ENCODE results near the gene CS.
"Not testable (repeated sequence)": the region's sequence is repeated elsewhere in the genome, so short reads cannot be mapped to it uniquely, and the experiment has no call there.

CS gene

DNA sequence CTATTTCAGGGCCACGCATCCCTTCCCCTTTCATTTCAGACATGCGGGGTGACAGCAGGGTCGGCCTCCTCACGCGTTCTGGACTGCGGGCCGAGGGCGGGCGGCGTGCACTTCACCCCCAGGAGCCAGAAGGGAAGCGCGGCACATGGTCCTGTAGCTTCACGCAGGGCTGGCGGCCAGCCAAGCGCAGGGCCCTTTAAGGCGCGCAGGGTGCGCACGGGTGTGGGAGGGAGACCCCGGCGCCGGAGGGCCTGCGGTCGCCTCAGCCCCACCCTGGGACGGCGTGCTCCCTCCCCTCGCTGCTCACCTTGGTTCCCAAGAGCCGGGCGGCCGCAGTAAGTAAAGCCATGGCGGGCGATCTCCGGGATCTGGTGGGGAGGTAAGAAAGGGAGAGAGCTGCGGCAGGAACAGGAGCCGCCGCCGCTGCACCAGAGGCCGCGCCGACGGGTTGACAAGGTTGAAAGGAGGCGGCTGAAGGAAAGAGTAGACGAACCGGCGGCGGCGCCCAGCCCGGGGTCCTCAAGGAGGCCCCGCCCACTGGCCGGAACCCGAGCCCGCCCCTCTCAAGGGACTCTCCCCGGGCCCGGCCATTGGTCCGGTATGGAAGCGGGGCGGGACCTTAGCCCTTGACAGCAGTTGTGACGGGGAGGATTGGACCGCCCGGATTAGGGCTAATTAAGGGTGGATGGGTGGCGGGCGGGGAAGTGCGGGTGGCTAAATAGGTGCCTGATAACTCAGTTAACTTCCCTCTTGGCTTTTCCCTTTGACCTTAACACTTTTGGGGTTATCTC, at the start of gene CS:
TSS of gene CS (minus strand) at position 478 of the 791 bp plus-strand sequence. CDS start at position 349, 129 bp downstream.
- DNase-seq, result peak; percentile 99

DNA sequence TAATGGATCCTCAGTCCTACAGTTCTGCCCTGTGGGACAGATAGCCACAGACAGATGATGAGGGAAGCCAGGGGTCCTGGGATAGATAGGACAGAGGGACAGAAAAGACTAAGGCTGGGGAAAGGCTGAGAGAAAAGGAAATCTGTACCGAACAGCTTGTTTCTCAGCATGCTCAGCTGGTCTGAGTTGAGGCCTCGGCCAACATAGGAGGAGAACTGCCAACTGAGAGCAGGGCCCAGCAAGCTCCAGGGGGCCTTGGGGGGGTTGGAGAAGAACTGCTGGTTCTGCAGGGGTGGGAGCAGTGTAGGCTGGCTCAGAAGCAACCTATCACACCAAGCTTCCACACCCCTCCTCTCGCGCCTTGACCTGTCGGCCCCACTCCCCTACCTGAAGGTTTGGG, 48.6 kb upstream of the CS start:
- DNase-seq, result no peak

DNA sequence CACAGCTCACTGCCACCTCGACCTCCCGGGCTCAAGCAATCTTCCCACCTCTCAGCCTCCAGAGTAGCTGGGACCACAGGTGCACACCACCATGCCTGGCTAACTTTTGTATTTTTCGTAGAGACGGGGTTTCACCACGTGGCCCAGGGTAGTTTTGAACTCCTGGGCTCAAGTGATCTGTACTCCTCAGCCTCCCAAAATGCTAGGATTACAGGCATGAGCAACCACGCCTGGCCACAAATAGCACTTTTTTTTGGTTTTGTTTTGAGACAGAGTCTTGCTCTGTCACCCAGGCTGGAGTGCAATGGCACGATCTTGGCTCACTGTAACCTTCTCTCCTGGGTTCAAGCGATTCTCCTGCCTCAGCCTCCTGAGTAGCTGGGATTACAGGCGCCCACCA, 47.1 kb upstream of the CS start:
- not testable (repeated sequence) for DNase-seq

DNA sequence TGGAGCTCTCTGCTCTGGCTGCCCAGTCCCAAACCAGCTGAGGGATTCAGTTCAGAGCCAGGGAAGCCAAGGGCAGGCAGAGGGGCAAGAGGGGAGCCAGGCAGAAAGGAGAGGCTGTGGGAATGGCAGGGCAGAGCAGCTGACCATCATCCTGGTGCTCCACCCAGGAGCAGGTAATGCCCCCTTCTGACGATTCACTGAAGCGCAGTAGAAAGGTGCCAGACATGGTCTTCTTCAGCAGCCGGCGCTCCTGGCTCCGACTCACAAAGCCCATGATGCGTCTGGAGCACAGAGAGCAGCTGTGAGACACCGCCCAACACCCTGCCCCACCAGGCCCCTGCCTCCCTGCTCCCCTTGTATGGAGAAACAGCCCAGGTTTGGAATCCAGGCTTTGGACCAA, 46.5 kb upstream of the CS start:
- DNase-seq, result peak; percentile 30

DNA sequence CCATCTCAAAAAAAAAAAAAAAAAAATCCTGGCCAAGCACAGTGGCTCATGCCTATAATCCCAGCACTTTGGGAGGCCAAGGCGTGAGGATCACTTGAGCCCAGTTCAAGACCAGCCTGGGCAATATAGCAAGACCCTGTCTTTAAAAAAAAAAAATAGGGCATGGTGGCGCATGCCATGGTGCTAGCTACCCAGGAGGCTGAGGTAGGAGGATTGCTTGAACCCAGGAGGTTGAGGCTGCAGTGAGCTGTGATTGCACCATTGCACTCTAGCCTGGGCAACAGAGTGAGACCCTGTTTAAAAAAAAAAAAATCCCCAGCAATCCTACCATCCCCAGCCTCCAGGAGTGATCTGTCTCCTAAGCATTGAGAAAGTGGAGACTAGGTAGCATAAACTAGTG, 42.2 kb upstream of the CS start:
- not testable (repeated sequence) for DNase-seq

DNA sequence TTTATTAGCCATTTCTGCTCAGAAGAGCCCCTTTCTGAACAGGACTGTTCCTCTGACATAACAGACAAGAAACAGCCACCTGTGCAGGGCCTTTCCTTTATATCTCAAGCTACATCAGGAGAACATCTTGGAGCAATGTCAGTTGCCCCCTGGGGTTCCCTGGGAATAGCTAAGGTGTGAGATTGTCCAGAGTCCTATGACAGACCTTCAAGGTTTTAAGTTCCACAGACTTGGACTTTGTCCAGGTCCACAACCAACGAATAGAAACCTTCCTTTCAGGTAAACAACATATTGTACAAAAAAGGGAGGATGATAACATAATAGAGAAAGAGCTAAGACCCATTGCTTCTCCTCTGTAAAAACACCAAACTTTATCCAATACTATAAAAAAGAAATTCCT, 41.5 kb upstream of the CS start:
- no peak for DNase-seq

DNA sequence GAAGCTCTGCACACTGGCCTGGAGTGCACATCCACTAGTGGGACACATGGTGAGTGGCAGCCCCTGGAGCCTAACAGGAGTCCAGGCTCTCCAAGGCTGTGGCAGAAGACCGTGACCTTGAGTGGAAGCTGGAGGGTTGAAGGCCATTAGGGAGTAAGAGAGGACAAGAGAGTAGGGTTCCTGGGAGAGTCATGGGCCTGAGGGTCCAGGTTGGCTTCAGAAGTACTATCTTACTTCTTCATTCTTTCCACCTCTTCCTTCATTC, 39.0 kb upstream of the CS start:
- no peak for DNase-seq

DNA sequence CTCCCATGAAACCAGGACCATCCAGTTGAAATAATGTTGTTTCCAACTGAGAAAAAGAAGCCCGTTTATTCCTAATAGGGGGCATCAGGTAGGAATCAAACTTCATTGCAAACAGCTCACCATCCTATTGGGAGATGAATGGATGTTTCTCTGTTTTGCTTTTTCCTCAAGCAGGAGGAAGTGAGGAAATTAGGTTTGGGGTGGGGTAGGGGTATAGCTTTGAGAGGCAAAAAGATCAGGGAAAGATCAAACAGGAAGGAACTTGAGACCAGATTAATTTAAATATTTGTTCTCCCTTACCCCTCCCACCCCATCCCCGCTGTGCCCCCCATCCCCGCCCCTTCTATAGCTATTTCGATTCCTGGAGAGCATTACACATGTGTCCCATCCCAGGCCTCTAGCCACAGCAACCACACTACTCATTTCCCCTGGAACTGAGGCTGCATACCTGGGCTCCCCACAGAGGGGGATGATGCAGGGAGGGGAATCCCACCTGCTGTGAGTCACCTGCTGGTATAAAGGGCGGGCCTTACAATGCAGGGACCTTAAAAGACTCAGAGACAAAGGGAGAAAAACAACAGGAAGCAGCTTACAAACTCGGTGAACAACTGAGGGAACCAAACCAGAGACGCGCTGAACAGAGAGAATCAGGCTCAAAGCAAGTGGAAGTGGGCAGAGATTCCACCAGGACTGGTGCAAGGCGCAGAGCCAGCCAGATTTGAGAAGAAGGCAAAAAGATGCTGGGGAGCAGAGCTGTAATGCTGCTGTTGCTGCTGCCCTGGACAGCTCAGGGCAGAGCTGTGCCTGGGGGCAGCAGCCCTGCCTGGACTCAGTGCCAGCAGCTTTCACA, 38.4 kb upstream of the CS start, which contains the start of gene IL23A:
TSS of gene IL23A (plus strand) at position 577 of the 850 bp plus-strand sequence. CDS start at position 738, 161 bp downstream.
- DNase-seq, result peak; percentile 66

DNA sequence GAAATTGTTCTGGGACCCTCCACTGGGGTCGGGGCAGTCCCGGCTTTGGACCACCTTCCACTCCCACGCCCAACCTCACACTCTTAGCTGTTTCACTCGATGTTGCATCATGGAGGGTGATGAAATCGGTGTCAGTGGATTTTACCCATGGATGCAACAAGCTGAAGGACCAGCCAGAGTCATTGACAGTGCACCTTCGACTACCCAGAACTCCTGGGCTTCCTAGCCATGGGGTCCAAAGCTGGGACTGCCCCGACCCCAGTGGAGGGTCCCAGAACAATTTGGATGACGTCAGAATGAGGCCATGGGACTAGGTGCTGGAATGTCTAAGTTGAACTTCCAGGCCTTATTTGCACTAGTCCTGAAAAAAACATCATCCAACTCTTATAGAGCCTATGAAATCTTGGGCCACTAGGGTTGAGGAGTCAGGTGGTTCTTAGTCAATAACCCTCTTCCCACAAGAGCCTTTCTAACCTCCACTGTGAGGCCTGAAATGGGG, 37.7 kb upstream of the CS start:
- DNase-seq, result no peak

DNA sequence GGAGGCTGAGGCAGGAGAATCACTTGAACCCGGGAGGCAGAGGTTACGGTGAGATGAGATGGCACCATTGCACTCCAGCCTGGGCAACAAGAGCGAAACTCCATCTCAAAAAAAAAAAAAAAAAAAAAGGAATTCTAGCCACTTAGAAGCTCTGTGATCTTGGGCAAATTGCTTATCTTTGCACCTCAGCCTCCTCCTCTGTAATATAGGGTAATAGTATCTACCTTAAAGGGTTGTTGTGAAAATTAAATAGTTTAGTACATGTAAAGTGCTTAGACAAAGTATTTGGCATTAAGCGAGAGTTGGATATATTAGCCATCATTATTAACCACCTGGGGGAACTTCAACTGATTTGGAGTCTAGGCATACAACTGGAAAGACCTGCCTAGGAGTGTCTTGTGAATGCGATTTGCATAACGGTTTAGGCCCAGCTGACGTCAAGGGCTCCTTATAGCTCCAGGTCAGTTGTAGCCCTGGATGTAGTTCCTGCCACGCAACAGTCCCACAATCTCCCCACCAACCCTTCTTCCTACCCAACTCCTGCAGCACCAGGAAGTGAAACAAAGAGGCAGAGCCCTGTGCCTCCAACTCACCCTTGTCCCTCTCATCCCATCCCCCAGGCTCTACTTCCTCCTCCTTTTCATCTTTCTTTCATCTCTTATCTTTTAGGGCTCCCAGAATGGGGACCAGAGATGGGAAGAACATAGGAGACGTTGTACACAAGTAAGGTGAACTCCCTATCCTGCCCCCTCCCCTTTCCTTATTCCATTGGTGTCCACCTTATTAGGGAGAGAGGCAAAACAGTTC, 36.4 kb upstream of the CS start:
- no peak for DNase-seq

DNA sequence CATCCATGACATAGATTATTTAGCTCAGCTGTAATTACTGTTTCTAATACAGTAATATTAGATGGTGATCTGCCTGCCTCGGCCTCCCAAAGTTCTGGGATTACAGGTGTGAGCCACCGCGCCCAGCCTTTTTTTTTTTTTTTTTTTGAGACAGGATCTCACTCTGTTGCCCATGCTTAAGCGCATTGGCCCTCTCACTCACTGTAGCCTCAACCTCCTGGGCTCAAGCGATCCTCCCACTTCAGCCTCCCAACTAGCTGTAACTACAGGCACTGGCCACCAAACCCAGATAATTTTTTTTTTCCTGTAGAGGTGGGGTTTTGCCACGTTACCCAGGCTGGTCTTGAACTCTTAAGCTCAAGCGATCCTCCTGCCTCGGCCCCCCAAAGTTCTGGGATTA, 35.4 kb upstream of the CS start:
- DNase-seq, result not testable (repeated sequence)

DNA sequence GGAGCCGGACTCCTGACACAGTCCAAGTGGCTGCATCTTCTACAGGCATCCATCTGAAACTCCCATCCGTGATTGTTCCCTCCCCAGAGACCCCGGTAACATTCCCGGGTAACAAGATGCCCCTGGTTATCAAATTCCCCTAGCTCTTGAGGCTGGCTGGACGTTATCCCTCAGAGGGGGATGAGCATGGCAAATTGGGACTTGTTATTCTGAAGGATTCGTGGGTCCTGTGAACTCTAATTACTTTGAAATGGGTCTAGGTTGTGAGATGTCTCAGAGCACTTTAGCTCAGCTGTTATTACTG, 34.3 kb upstream of the CS start:
- peak; percentile 57 for DNase-seq

DNA sequence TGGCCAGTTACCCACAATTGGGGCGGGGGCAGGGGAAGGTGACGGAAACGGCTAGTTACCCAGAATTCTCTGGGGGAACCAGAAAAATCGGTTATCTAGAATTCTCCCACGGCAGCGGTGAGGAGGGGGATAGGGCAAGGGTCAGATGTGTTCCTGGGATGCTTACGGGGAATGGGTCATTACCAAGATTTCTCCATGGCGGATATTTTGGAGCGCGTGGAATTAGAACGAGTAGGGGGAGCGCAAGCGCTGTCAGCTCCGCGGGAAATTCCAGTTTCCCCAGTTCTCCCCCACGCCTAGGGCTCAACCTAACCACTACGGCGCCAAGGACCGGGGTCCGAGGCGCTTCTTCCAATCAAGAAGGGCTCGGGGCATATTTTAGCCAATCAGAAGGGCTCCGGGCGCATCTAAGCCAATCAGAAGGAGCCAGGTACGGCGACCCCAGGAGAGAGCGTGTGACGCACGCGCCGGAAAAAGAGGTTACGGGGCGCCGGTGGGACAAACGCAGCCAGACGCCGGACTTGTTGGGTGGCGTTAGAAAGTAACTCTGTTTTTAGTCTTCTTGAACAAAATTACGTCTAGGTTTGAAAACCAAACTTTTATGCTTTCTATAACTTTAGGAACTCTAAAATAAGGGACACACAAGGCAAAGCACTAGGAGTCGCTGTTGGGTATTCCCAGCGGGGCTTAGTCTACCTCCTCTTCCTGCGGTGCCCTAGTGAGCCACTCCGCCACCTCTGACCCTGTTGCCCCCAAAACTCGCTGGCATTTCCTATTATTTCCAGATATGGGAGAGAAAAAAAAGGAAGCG, 33.8 kb upstream of the CS start, which contains the start of gene PAN2:
TSS of gene PAN2 (minus strand) at position 322 of the 811 bp plus-strand sequence. CDS start 906 bp downstream, outside the sequence.
- DNase-seq, result peak; percentile 99

DNA sequence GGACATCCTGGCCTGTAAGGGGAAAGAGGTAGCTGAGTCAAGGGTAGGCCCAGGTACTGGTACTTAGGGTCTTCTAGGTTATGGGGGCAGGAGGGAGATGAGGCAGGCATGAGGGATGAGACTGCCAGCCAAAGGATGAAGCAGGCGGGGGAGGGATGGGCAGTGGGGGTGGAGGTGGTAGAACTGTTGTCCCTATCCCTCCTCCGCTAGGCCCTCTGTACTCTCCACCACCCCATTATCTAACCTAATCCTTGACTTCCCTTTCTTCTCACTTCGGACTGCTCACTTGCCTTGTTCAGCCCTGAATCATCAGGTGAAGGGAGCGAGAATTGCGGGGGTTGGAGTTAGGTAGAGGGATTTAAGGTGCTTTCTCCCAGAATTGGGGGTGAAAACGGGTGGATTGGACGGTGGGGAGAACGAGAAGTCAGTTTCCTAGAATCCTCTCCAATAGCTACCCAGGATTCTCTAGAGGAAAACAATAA, 33.1 kb upstream of the CS start:
- no peak for DNase-seq

DNA sequence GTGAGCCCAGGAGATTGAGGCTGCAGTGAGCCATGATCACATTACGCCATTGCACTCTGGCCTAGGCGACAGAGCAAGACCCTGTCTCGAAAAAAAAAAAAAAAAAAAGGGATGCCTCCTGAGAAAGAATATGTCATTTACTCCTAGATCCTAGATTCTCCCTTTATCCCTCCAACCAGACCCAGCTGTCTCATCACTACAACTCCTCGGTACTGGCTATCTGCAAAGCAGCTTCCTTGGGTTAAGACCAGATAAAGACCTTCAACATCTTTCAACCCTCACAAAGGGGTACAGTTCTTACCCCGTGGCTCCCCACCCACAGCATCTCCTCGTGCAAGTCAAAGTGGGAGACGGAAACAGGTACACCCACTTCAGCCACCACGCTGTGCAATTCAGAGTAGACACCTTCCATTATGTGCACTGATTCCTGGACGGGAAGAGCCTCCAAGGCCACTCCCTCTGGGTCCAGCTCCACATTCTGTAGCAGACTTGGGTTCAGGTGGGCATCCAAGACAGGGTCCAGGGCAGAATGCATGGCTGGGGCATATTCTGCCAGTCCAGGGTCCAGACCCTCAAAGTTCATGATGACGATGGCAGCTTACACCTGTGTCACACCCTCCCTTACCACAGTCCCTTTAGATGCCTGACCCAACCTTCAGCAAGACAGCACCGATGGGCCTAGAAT, 32.5 kb upstream of the CS start:
- DNase-seq, result no peak

DNA sequence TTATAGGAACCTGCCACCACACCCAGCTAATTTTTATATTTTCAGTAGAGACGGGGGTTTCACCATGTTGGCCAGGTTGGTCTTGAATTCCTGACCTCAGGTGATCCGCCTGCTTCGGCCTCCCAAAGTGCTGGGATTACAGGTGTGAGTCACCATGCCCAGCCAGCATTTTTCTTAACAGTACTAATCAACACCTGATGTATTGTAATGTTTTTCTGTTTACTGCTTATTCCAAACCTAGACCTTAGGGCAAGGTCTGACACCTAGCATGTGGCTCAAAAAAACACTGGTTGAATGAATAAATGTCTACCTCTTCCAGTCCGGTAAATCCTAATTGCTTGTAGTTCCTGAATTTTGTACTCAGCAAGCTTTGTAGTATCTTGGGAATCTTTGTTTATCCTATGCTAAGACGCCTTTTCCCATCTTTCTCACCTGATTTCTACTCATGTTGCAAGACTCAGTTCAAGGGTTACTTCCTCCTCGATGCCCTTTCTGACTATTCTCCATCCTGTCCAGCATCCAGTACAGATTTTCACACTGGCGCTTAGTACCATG, 30.9 kb upstream of the CS start:
- DNase-seq, result no peak

DNA sequence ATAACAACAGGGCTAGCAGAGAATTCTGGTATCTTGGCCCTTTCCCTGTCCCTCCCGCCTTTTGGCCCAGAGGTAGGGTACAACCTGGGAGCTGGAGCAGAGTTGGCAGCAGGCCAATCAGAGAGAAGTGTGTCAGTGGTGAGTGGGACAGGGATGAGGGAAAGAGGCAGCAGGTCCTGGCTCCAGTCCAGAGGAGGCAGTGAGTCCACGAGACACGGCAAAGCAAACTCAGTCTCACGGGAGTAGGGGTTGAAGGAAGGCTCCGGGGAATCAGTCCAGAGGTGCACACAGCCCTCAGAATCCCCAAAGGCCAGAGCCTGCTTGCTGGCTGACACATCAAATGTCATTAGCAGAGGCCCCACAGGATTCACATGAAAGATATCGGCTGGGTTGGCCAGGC, 26.4 kb upstream of the CS start:
- DNase-seq, result no peak

DNA sequence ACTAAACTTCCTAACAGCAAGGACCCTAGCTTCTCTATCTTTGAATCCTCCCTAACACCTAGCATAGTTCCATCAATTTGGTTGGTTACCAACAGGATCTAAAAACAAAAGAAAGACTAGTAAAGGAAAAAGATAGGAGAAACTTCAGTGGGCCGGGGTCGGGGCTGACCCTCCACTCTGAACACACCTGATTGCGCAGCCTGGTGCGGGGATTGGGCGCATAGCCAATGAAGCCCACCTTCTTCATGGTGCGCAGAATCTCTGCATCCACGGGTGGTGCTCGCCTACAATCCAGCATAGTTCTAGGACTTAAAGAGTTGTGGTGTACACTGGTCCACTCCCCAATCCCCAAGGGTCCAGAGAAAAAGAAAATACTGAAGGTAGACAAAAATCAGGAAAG, 26.0 kb upstream of the CS start:
- no peak for DNase-seq

DNA sequence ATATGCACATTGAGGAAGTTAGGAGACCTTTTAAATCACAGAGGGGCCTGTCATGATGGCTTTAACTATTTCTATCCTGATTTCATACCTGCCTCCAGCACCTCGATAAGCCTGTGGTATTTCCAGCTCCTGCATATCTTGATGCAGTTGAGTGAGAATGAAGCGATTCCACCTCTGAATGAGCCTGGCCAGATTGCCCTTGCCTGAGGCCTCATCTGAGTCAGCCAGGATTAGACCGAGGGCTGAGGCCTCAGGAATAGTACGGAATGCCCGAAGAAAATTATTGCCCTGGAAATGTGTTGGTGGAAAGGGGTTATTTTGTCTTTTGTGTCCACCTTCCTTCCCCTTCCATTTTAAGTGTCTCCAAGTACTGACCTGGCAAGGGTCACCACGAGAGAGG, 24.1 kb upstream of the CS start:
- DNase-seq, result no peak

DNA sequence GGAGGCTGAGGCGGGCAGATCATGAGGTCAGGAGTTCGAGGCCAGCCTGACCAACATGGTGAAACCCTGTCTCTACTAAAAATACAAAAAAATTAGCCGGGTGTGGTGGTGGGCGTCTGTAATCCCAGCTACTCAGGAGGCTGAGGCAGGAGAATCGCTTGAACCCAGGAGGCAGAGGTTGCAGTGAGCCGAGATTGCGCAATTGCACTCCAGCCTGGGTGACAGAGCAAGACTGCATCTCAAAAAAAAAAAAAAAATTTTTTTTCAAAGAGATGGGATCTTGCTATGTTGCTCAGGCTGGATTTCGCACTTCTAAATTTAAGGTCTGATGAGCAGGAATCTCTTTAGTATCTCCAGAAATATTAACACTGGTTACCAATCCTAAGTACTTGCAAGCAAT, 21.5 kb upstream of the CS start:
- DNase-seq, result not testable (repeated sequence)

DNA sequence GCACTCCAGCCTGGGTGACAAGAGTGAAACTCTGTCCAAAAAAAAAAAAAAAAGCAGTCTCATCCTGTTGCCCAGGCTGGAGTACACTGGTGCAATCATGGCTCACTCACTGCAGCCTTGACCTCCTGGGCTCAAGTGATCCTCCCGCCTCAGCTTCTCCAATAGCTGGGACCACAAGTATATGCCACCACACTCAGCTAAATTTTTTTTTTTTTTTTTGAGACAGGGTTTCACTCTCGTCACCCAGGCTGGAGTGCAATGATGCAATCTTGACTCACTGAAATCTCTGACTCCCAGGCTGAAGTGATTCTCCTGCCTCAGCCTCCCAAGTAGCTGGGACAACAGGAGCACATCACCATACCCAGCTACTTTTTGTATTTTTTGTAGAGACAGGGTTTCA, 20.9 kb upstream of the CS start:
- no peak for DNase-seq

All from DMS53 (cell line).